PC-9 (cell line): ENCODE data around the gene TAAR9. TPM values are rescaled to one million over a fixed set of nuclear protein-coding genes. Genes with fewer than 3 reads are reported as not detected.

ENCODE experiments used
- BruUV-seq: library from RNA; stranded (reverse); fragments of 400-500 nt; replicated peaks from 2 replicates; lab custom pipeline; 2021; lab: Mats Ljungman, UMichigan
- CTCF ChIA-PET: fragments of 300-600 bp; sonication (Branson Sonifier 250); formaldehyde crosslinking; loops from one replicate; lab custom pipeline; 2022; ENCODE audit warnings: antibody characterized with exemption; lab: Charles Lee
- POLR2A ChIA-PET: fragments of 300-600 bp; sonication (Branson Sonifier 250); formaldehyde crosslinking; loops from one replicate; lab custom pipeline; 2022; ENCODE audit warnings: antibody characterized with exemption; ENCODE audit not compliant: unreplicated experiment; lab: Charles Lee
- DNase-seq, 2 experiments: peaks; one replicate each; pipeline versions ENCODE4 v3.0.0 to v3.0.0-alpha.2; 2015 to 2022; ENCODE audit warnings: mixed read lengths in 1 of 2
- H2AFZ ChIP-seq: fragments of 200-600 bp; sonication (generic); 2 replicates; pipeline ENCODE4 v1.8.1; 2017; ENCODE audit warnings: antibody characterized with exemption
- H3F3A ChIP-seq: fragments of 200-600 bp; sonication (generic); 2 replicates; pipeline ENCODE4 v1.8.1; 2017; ENCODE audit warnings: antibody characterized with exemption, mild to moderate bottlenecking, low read depth; ENCODE audit not compliant: insufficient read depth
- H3K27ac ChIP-seq: fragments of 200-600 bp; sonication (generic); 2 replicates; pipeline ENCODE4 v1.6.1; 2016; ENCODE audit warnings: mixed run types
- H3K27me3 ChIP-seq: fragments of 200-600 bp; sonication (generic); 2 replicates; pipeline ENCODE4 v1.6.1; 2016; ENCODE audit warnings: low read depth, mixed run types; ENCODE audit not compliant: insufficient read depth
- H3K36me3 ChIP-seq: fragments of 200-600 bp; sonication (generic); 2 replicates; pipeline ENCODE4 v1.6.1; 2016; ENCODE audit warnings: low read depth, mixed run types
- H3K4me1 ChIP-seq: fragments of 200-600 bp; sonication (generic); replicated peaks from 2 replicates; pipeline ENCODE4 v1.6.1; 2016; ENCODE audit warnings: mixed run types; ENCODE audit not compliant: insufficient read depth
- H3K4me2 ChIP-seq: fragments of 200-600 bp; sonication (generic); 2 replicates; pipeline ENCODE4 v1.6.1; 2017; ENCODE audit warnings: mixed run types
- H3K4me3 ChIP-seq: fragments of 200-600 bp; sonication (generic); 2 replicates; pipeline ENCODE4 v1.6.1; 2016; ENCODE audit warnings: mixed run types
- H3K79me2 ChIP-seq: fragments of 200-600 bp; sonication (generic); 2 replicates; pipeline ENCODE4 v1.6.1; 2017; ENCODE audit warnings: low read depth, mixed run types
- H3K9me2 ChIP-seq: fragments of 200-600 bp; sonication (generic); 2 replicates; pipeline ENCODE4 v1.8.1; 2017; ENCODE audit warnings: mild to moderate bottlenecking; ENCODE audit not compliant: insufficient read depth
- H3K9me3 ChIP-seq: fragments of 200-600 bp; sonication (generic); 2 replicates; pipeline ENCODE4 v1.8.1; 2016; ENCODE audit warnings: low read depth; ENCODE audit not compliant: insufficient read depth
- H4K20me1 ChIP-seq: fragments of 200-600 bp; sonication (generic); 2 replicates; pipeline ENCODE4 v1.8.1; 2017; ENCODE audit not compliant: insufficient read depth
- EZH2 ChIP-seq: fragments of 200-600 bp; sonication (generic); IDR thresholded peaks from 2 replicates; pipeline ENCODE4 v1.8.0; 2017; ENCODE audit warnings: antibody characterized with exemption, low read depth
- intact Hi-C: fragments of 100-400 bp; cut with micrococcal nuclease; formaldehyde crosslinking; loops from one replicate; pipeline ENCODE4 v1.10.0; 2022; ENCODE audit not compliant: unreplicated experiment
- total RNA-seq: library from RNA; stranded (reverse); gene quantifications from 2 replicates; pipeline ENCODE4 v1.2.3, GENCODE V29; 2021
- TF ChIP-seq, protein P1 (sequence below): fragments of 200-600 bp; sonication (generic); conservative IDR thresholded peaks from 2 replicates; pipeline ENCODE4 v1.6.1; 2017; ENCODE audit warnings: mixed run types, antibody characterized with exemption, mild to moderate bottlenecking, moderate library complexity

TAAR9 gene
- total RNA-seq, 1 experiment from 2014 or later = not detected

DNA sequence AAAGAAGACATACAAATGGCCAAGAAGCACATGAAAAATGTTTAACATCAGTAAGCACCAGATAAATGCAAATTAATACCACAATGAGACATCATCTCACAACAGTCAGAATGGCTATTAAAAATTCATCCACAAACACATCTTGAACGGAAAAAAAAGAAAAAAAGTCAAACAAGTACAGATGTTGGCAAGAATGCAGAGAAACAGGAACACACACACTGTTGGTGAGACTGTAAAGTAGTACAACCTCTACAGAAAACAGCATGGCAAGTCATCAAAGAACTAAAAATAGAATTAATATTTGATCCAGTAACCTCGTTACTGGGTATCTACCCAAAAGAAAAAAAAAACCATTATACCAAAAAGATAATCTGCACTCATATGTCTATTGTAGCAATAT, 31.6 kb upstream of the TAAR9 start:
- Histone ChIP-seq H3K79me2 (peaks cover 68% of the 10 kb centered on the region), H3K27me3 (no peaks in the 10 kb centered on the region), H3F3A (no peaks in the 10 kb centered on the region), H3K9me2 (no peaks in the 10 kb centered on the region), H3K4me3 (no peak overlapping the region), H2AFZ (no peak overlapping the region), H3K4me1 (peaks cover 10% of the 10 kb centered on the region), H3K36me3 (peaks cover 10% of the 10 kb centered on the region; the same call in 1 of the 2 replicates), H3K27ac (no peak overlapping the region), H3K9me3 (no peaks in the 10 kb centered on the region), H4K20me1 (no peaks in the 10 kb centered on the region), H3K4me2 (no peak overlapping the region)
- BruUV-seq = no TSS peak
- ChIA-PET POLR2A (no interaction called here), CTCF (no interaction called here)
- TF ChIP-seq, protein P1, sequence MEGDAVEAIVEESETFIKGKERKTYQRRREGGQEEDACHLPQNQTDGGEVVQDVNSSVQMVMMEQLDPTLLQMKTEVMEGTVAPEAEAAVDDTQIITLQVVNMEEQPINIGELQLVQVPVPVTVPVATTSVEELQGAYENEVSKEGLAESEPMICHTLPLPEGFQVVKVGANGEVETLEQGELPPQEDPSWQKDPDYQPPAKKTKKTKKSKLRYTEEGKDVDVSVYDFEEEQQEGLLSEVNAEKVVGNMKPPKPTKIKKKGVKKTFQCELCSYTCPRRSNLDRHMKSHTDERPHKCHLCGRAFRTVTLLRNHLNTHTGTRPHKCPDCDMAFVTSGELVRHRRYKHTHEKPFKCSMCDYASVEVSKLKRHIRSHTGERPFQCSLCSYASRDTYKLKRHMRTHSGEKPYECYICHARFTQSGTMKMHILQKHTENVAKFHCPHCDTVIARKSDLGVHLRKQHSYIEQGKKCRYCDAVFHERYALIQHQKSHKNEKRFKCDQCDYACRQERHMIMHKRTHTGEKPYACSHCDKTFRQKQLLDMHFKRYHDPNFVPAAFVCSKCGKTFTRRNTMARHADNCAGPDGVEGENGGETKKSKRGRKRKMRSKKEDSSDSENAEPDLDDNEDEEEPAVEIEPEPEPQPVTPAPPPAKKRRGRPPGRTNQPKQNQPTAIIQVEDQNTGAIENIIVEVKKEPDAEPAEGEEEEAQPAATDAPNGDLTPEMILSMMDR = no peak
- no peak for TF ChIP-seq EZH2
- DNase-seq = no peak
- intact Hi-C loops = no loop called here

DNA sequence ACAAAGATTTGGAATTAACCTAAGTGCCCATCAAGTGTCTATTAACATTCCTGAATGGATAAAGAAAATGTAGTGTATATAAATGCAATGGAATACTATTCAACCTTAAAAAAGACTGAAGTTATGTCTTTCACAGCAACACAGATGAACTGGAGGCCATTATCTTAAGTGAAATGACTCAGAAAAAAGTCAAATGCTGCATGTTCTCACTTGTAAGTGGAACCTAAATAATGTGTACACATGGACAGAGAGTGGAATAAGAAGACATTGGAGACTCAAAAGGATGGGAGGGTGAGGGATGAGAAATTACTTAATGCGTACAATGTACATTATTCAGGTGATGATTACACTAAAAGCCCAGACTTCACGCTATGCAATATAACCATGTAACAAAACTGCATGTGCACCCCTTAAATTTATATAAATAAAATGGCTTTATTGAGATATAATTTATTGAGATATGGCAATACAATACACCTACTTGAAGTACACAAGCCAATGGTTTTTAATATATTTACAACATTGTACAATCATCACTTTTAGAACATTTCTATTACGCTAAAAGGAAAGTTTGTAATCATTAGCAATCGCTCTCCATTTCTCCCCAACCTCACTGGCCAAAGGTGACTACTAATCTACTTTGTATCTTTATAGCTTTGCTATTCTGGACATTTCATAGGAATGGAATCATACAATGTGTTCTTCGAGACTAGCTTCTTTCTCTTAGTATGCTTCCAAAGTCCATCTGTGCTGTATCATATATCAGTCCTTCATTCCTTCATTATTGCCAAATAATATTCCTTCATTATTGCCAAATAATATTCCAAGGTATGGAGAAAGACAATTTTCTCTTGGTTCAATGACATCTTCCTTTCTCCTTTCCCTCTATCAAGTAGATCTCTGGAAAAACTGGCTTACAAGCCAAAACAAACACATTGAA, 30.9 kb upstream of the TAAR9 start:
- H3K27ac ChIP-seq = no peak overlapping the region
- intact Hi-C loops = no loop called here
- TF ChIP-seq EZH2 = no peak
- TF ChIP-seq, protein P1 = no peak
- peaks cover 10% of the 10 kb centered on the region; the same call in 1 of the 2 replicates for H3K36me3 ChIP-seq
- no TSS peak for BruUV-seq
- no peak overlapping the region for H3K4me2 ChIP-seq
- H3K9me3 ChIP-seq = no peaks in the 10 kb centered on the region
- H3K79me2 ChIP-seq = peaks cover 74% of the 10 kb centered on the region
- no peaks in the 10 kb centered on the region for H4K20me1 ChIP-seq
- H3K9me2 ChIP-seq = no peaks in the 10 kb centered on the region
- H3K27me3 ChIP-seq = no peaks in the 10 kb centered on the region
- no peak for DNase-seq
- no peak overlapping the region for H3K4me3 ChIP-seq
- H2AFZ ChIP-seq = no peak overlapping the region
- POLR2A ChIA-PET = no interaction called here
- H3K4me1 ChIP-seq = peaks cover 14% of the 10 kb centered on the region
- no peaks in the 10 kb centered on the region for H3F3A ChIP-seq
- CTCF ChIA-PET = no interaction called here

DNA sequence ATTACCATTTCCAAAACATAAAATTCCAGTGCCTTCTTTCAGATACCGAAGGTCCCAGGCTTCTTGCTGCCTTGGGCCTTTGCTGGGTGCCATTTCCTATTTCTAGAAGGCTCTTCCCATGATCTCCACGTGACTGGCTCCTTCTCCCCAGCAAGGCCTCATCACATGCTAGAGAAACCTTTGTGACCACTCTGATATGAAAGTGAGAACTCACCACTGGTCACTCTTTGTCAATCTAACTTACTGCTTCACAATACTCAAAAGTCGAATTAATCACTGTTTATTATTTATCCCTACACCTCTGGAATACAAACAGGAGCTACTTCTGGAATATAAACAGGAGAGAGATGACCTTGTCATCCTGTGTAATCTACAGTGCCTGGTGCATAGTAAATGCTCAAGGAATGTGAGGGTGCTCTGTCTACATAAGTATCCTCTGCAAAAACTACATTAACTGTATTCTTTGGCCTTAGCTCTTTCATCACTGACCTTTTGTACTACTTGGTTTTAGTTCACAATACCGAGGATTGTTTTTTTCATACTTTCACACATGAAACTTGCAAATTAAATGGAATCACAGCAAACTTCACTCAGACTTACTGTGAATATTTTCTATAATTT, 26.8 kb upstream of the TAAR9 start:
- Histone ChIP-seq H3K79me2 (peaks cover 59% of the 10 kb centered on the region), H3K9me2 (no peaks in the 10 kb centered on the region), H3K4me2 (peak overlapping the region; percentile 88), H4K20me1 (no peaks in the 10 kb centered on the region), H2AFZ (no peak overlapping the region), H3K27me3 (no peaks in the 10 kb centered on the region), H3K4me3 (peak overlapping the region; percentile 71), H3F3A (peaks cover 11% of the 10 kb centered on the region; the same call in 1 of the 2 replicates), H3K9me3 (no peaks in the 10 kb centered on the region), H3K36me3 (peaks cover 10% of the 10 kb centered on the region; the same call in 1 of the 2 replicates), H3K27ac (0 out of 2 replicates have a peak overlapping the region, but pooled peaks have one; percentile 63), H3K4me1 (peaks cover 28% of the 10 kb centered on the region)
- intact Hi-C loops = loop anchor here (5.0 kb wide), 2 partner anchors 156 to 286 kb away; partner anchors contain the start of gene SLC18B1
- BruUV-seq = no TSS peak
- POLR2A ChIA-PET = no interaction called here
- CTCF ChIA-PET = no interaction called here
- no peak for TF ChIP-seq EZH2
- TF ChIP-seq, protein P1 = 0 out of 2 replicates have a peak, but pooled peaks have one; percentile 13
- no peak for DNase-seq
